Suprapubic skin (tissue), 4 donors: ENCODE measurements around the gene STX1B. TPM values are rescaled to one million over a fixed set of nuclear protein-coding genes. Genes with fewer than 3 reads are reported as not detected.
A peak's percentile ranks its signal among the peaks of the same experiment; 100 is the strongest.

Experiments used
- DNase-seq, 2 donors: peaks; one replicate each; pipeline ENCODE4 v3.0.0-alpha.2; 2019; ENCODE audit warnings: low spot score in 2 of 2
- H3K27ac ChIP-seq: fragments of 200-600 bp; sonication (generic); one replicate; pipeline ENCODE4 v1.5.1; 2019
- H3K27me3 ChIP-seq: fragments of 200-600 bp; sonication (generic); one replicate; pipeline ENCODE4 v1.5.1; 2019
- H3K36me3 ChIP-seq: fragments of 200-600 bp; sonication (generic); one replicate; pipeline ENCODE4 v1.5.1; 2019
- H3K4me1 ChIP-seq: fragments of 200-600 bp; sonication (generic); one replicate; pipeline ENCODE4 v1.5.1; 2019
- H3K4me3 ChIP-seq: fragments of 200-600 bp; sonication (generic); one replicate; pipeline ENCODE4 v1.5.1; 2019; ENCODE audit warnings: mild to moderate bottlenecking
- H3K9me3 ChIP-seq: fragments of 200-600 bp; sonication (generic); one replicate; pipeline ENCODE4 v1.5.1; 2019
- CTCF ChIP-seq, 2 donors: fragments of 200-600 bp in 1 of 2; fragments of 450-650 bp in 1 of 2; sonication (generic) in 1 of 2; IDR thresholded peaks; one replicate each; pipeline ENCODE4 v1.5.1; 2016 to 2019; ENCODE audit warnings: antibody characterized with exemption in 2 of 2, mild to moderate bottlenecking in 1 of 2, moderate library complexity in 1 of 2
- EP300 ChIP-seq: sonication (generic); formaldehyde crosslinking; IDR thresholded peaks from one replicate; pipeline ENCODE4 v1.6.1; 2017; ENCODE audit warnings: antibody characterized with exemption
- POLR2A ChIP-seq, 2 donors: fragments of 450-650 bp; IDR thresholded peaks; one replicate each; pipeline ENCODE4 v1.6.1; 2017; ENCODE audit warnings: antibody characterized with exemption in 2 of 2, mild to moderate bottlenecking in 2 of 2, moderate library complexity in 2 of 2
- POLR2AphosphoS5 ChIP-seq, 3 donors: sonication (generic); formaldehyde crosslinking; IDR thresholded peaks; one replicate each; pipeline ENCODE4 v1.6.1; 2017; ENCODE audit warnings: antibody characterized with exemption in 3 of 3
- WGBS: methylation state at CpG from one replicate; pipeline ENCODE4 v1.1.5; 2018; 5-methylcytosine and 5-hydroxymethylcytosine counted together
- total RNA-seq, 4 donors: library from RNA; depleted of rRNA; stranded (reverse); fragments of >200 nt; gene quantifications; one replicate each; pipeline ENCODE4 v1.1.0, GENCODE V29; 2016

Gene STX1B
- total RNA-seq, 4 donors from 2014 or later, result 0.55 to 3.5 (median 2.0) TPM

- H3K9me3 ChIP-seq, result no peaks in the 10 kb centered on the region
- H3K27ac ChIP-seq, result no peak overlapping the region
- DNase-seq, result no peak
- WGBS, result 89% methylated on average over 4 of the region's 9 CpGs
- H3K4me3 ChIP-seq, result no peak overlapping the region
- H3K4me1 ChIP-seq, result peaks cover 57% of the 10 kb centered on the region
- TF ChIP-seq POLR2AphosphoS5 (IDR thresholded peaks at IDR 0.05) (no peak), CTCF (IDR thresholded peaks at IDR 0.05) (no peak), POLR2A (IDR thresholded peaks at IDR 0.05) (no peak), EP300 (no peak)
- H3K36me3 ChIP-seq, result no peaks in the 10 kb centered on the region
- H3K27me3 ChIP-seq, result no peaks in the 10 kb centered on the region
Measured at GRCh38 chr16:30953111-30953510, 57.3 kb downstream of the STX1B start.

- TF ChIP-seq EP300 (no peak), CTCF (IDR thresholded peaks at IDR 0.05) (no peak), POLR2AphosphoS5 (IDR thresholded peaks at IDR 0.05) (no peak), POLR2A (IDR thresholded peaks at IDR 0.05) (no peak)
- H3K27me3 ChIP-seq, result no peaks in the 10 kb centered on the region
- H3K27ac ChIP-seq, result peak overlapping the region; percentile 2
- no peaks in the 10 kb centered on the region for H3K9me3 ChIP-seq
- peaks cover 5% of the 10 kb centered on the region for H3K36me3 ChIP-seq
- peak in 1 of 2 donors; percentile 81 for DNase-seq
- H3K4me1 ChIP-seq, result peaks cover 56% of the 10 kb centered on the region
- no peak overlapping the region for H3K4me3 ChIP-seq
- 11% methylated on average over 3 of the region's 3 CpGs for WGBS
Measured at GRCh38 chr16:30951750-30952149, 58.7 kb downstream of the STX1B start.

- WGBS, result 64% methylated on average over 1 of the region's 1 CpG
- Histone ChIP-seq H3K27ac (peak overlapping the region; percentile 93), H3K36me3 (peaks cover 6% of the 10 kb centered on the region), H3K9me3 (no peaks in the 10 kb centered on the region), H3K27me3 (no peaks in the 10 kb centered on the region), H3K4me3 (no peak overlapping the region), H3K4me1 (peaks cover 52% of the 10 kb centered on the region)
- TF ChIP-seq EP300 (no peak), POLR2AphosphoS5 (IDR thresholded peaks at IDR 0.05) (no peak), CTCF (IDR thresholded peaks at IDR 0.05) (no peak)
- DNase-seq, result no peak
Measured at GRCh38 chr16:30951193-30951592, 59.2 kb downstream of the STX1B start.

GRCh38 chr16:30950516-30951065 is 59.8 kb downstream of the STX1B start:
- Histone ChIP-seq H3K36me3 (peaks cover 6% of the 10 kb centered on the region), H3K4me1 (peaks cover 52% of the 10 kb centered on the region), H3K27ac (peak overlapping the region; percentile 93), H3K27me3 (no peaks in the 10 kb centered on the region), H3K9me3 (no peaks in the 10 kb centered on the region), H3K4me3 (peak overlapping the region; percentile 93)
- TF ChIP-seq EP300 (no peak), POLR2A (IDR thresholded peaks at IDR 0.05) (no peak), CTCF (IDR thresholded peaks at IDR 0.05) (no peak), POLR2AphosphoS5 (IDR thresholded peaks at IDR 0.05) (no peak)
- no peak for DNase-seq
- 25% methylated on average over 3 of the region's 8 CpGs for WGBS

- peaks cover 10% of the 10 kb centered on the region for H3K36me3 ChIP-seq
- H3K4me3 ChIP-seq, result peak overlapping the region; percentile 93
- peak; percentile 93 to 94 for DNase-seq
- H3K9me3 ChIP-seq, result no peaks in the 10 kb centered on the region
- peak in 1 of 2 donors; percentile 22 for TF ChIP-seq CTCF (IDR thresholded peaks at IDR 0.05)
- peak in 1 of 3 donors; percentile 81 for TF ChIP-seq POLR2AphosphoS5 (IDR thresholded peaks at IDR 0.05)
- no peak for TF ChIP-seq EP300
- TF ChIP-seq POLR2A (IDR thresholded peaks at IDR 0.05), result peak in 1 of 2 donors; percentile 15
- H3K27me3 ChIP-seq, result no peaks in the 10 kb centered on the region
- peaks cover 52% of the 10 kb centered on the region for H3K4me1 ChIP-seq
- WGBS, result 3% methylated on average over 21 of the region's 21 CpGs
- H3K27ac ChIP-seq, result peak overlapping the region; percentile 93
Measured at GRCh38 chr16:30949650-30950515, 60.6 kb downstream of the STX1B start.
